HEK293 (cell line): ENCODE data around the gene INO80E.
A peak's percentile ranks its signal among the peaks of the same experiment; 100 is the strongest.

Experiments
- EGR2 ChIP-seq: fragments of 450-650 bp; formaldehyde crosslinking; IDR thresholded peaks from 2 replicates; pipeline ENCODE4 v1.5.1; 2016; ENCODE audit warnings: low read depth, missing biosample characterization, missing genetic modification characterization
- REPIN1 ChIP-seq: fragments of 450-650 bp; formaldehyde crosslinking; IDR thresholded peaks from 2 replicates; pipeline ENCODE4 v1.5.1; 2017; ENCODE audit warnings: missing biosample characterization, missing genetic modification characterization, low read depth
- ZBTB6 ChIP-seq: fragments of 450-650 bp; formaldehyde crosslinking; IDR thresholded peaks from 2 replicates; pipeline ENCODE4 v1.5.1; 2017; ENCODE audit warnings: missing biosample characterization, missing genetic modification characterization
- ZEB2 ChIP-seq: fragments of 450-650 bp; formaldehyde crosslinking; IDR thresholded peaks from 2 replicates; pipeline ENCODE4 v1.5.1; 2016; ENCODE audit warnings: missing biosample characterization, missing genetic modification characterization
- ZNF26 ChIP-seq: fragments of 450-650 bp; formaldehyde crosslinking; IDR thresholded peaks from 2 replicates; pipeline ENCODE4 v1.5.1; 2016; ENCODE audit warnings: missing biosample characterization, missing genetic modification characterization
- TF ChIP-seq, protein P1 (sequence below): fragments of 450-650 bp; formaldehyde crosslinking; IDR thresholded peaks from 2 replicates; pipeline ENCODE4; 2016; ENCODE audit warnings: missing biosample characterization, missing genetic modification characterization

INO80E gene

DNA sequence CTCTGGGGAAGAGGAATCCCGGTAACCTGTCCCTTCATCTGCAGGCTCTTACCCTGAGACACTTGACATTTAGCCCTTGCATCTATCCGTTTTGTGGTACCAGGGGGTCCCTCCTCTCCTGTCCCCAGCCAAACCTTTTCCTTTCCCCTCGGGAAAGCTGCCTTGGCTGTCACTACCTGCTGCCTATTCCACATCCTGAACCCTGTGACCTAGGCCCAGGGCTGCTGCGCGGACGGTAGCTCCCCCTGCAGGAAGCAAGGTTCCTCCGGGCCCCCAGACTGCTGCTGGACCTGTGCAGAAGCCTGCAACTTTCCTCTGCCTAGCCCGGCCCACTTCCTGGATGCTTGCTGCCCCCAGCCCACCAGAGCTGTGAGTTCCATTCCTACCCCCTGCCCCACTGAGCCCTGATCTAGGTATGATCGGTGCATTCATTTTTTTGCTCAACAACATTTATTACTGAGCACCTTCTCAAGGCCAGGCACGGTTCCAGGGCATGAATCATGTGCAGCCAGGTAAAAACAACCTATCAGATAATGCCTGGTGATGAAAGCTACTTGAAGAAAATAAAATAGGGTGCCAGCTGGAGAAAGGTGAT, 59.0 kb downstream of the INO80E start (continued):
- TF ChIP-seq, protein P1, sequence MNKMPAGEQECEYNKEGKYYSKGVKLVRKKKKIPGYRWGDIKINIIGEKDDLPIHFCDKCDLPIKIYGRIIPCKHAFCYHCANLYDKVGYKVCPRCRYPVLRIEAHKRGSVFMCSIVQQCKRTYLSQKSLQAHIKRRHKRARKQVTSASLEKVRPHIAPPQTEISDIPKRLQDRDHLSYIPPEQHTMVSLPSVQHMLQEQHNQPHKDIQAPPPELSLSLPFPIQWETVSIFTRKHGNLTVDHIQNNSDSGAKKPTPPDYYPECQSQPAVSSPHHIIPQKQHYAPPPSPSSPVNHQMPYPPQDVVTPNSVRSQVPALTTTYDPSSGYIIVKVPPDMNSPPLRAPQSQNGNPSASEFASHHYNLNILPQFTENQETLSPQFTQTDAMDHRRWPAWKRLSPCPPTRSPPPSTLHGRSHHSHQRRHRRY (tag by site-specific recombination): no peak
- no peak for TF ChIP-seq ZBTB6 (tag by site-specific recombination)
- no peak for TF ChIP-seq ZNF26
- TF ChIP-seq REPIN1 (tag by site-specific recombination): 0 out of 2 replicates have a peak, but pooled peaks have one; percentile 22
- TF ChIP-seq ZEB2 (tag by site-specific recombination): peak; percentile 20; the same call in 1 of the 2 replicates
- TF ChIP-seq EGR2 (tag by site-specific recombination): no peak
